HepG2 (cell line): ENCODE data around the gene IRAK2. TPM values are rescaled to one million over a fixed set of nuclear protein-coding genes. Genes with fewer than 3 reads are reported as not detected.

ENCODE experiments used
- CHD2 ChIP-seq: IDR thresholded peaks from 2 replicates; pipeline ENCODE4 v1.6.1; 2011; ENCODE audit warnings: low read depth, low read length, improper control_type of control experiment
- DNMT1 ChIP-seq: sonication (generic); formaldehyde crosslinking; IDR thresholded peaks from 2 replicates; pipeline ENCODE4 v1.5.1; 2020; ENCODE audit warnings: mild to moderate bottlenecking, missing genetic modification reagents
- DNMT3B ChIP-seq: conservative IDR thresholded peaks from 2 replicates; pipeline ENCODE4 v1.6.1; 2016; ENCODE audit warnings: missing biosample characterization, control low read depth
- ERF ChIP-seq: IDR thresholded peaks from 2 replicates; pipeline ENCODE4 v1.6.1; 2018; ENCODE audit warnings: missing biosample characterization, missing genetic modification reagents
- EZH2 ChIP-seq: conservative IDR thresholded peaks from 2 replicates; pipeline ENCODE4 v1.6.1; 2012; ENCODE audit warnings: mild to moderate bottlenecking, low read depth, low read length, moderate library complexity
- FOXO1 ChIP-seq: sonication (generic); formaldehyde crosslinking; IDR thresholded peaks from 2 replicates; pipeline ENCODE4 v1.4.0; 2020; ENCODE audit warnings: missing genetic modification reagents
- HDAC2 ChIP-seq: sonication (generic); formaldehyde crosslinking; IDR thresholded peaks from 2 replicates; pipeline ENCODE4 v1.4.0; 2020; ENCODE audit warnings: missing genetic modification reagents
- HINFP ChIP-seq: sonication (generic); formaldehyde crosslinking; IDR thresholded peaks from 2 replicates; pipeline ENCODE4 v1.4.0; 2020; ENCODE audit warnings: low read depth, mild to moderate bottlenecking, missing genetic modification reagents
- MIER2 ChIP-seq: IDR thresholded peaks from 2 replicates; pipeline ENCODE4 v1.6.1; 2016; ENCODE audit warnings: missing biosample characterization, missing genetic modification reagents
- POLR2AphosphoS5 ChIP-seq: IDR thresholded peaks from 2 replicates; pipeline ENCODE4 v1.6.1; 2012; ENCODE audit warnings: low read depth, low read length
- PREB ChIP-seq: sonication (generic); formaldehyde crosslinking; IDR thresholded peaks from 2 replicates; pipeline ENCODE4 v1.4.0; 2020; ENCODE audit warnings: missing genetic modification reagents
- PTBP1 ChIP-seq: fragments of 200-400 bp; formaldehyde crosslinking; IDR thresholded peaks from 2 replicates; pipeline ENCODE4 v1.6.1; 2018; ENCODE audit warnings: low read length, low read depth; ENCODE audit not compliant: poor library complexity, severe bottlenecking
- STAT5B ChIP-seq: sonication (generic); formaldehyde crosslinking; IDR thresholded peaks from 2 replicates; pipeline ENCODE4 v1.4.0; 2020; ENCODE audit warnings: missing genetic modification reagents
- ZBTB20 ChIP-seq: sonication (generic); formaldehyde crosslinking; IDR thresholded peaks from 2 replicates; pipeline ENCODE4 v1.8.1; 2023; ENCODE audit warnings: missing genetic modification reagents, low read depth, mild to moderate bottlenecking, borderline replicate concordance
- ZC3H4 ChIP-seq: sonication (generic); formaldehyde crosslinking; IDR thresholded peaks from 2 replicates; pipeline ENCODE4 v1.4.0; 2020; ENCODE audit warnings: missing genetic modification reagents, borderline replicate concordance
- ZKSCAN5 ChIP-seq: sonication (generic); formaldehyde crosslinking; IDR thresholded peaks from 2 replicates; pipeline ENCODE4 v1.5.1; 2020; ENCODE audit warnings: mild to moderate bottlenecking, missing genetic modification reagents
- ZNF17 ChIP-seq: sonication (generic); formaldehyde crosslinking; IDR thresholded peaks from 2 replicates; pipeline ENCODE4 v1.5.0; 2020; ENCODE audit warnings: mild to moderate bottlenecking, missing genetic modification reagents
- ZNF468 ChIP-seq: sonication (generic); formaldehyde crosslinking; IDR thresholded peaks from 2 replicates; pipeline ENCODE4 v1.8.0; 2022; ENCODE audit warnings: mild to moderate bottlenecking, moderate library complexity, missing genetic modification reagents
- ZNF543 ChIP-seq: sonication (generic); formaldehyde crosslinking; IDR thresholded peaks from 2 replicates; pipeline ENCODE4 v1.4.0; 2020; ENCODE audit warnings: mild to moderate bottlenecking, missing genetic modification reagents
- ZNF550 ChIP-seq: sonication (generic); formaldehyde crosslinking; IDR thresholded peaks from 2 replicates; pipeline ENCODE4 v1.4.0; 2020; ENCODE audit warnings: mild to moderate bottlenecking, missing genetic modification reagents, borderline replicate concordance
- ZNF556 ChIP-seq: sonication (generic); formaldehyde crosslinking; IDR thresholded peaks from 2 replicates; pipeline ENCODE4 v1.4.0; 2020; ENCODE audit warnings: mild to moderate bottlenecking, missing genetic modification reagents, borderline replicate concordance
- ZNF563 ChIP-seq: sonication (generic); formaldehyde crosslinking; IDR thresholded peaks from 2 replicates; pipeline ENCODE4 v1.8.0; 2022; ENCODE audit warnings: mild to moderate bottlenecking, moderate library complexity, missing genetic modification reagents
- ZNF672 ChIP-seq: sonication (generic); formaldehyde crosslinking; IDR thresholded peaks from 2 replicates; pipeline ENCODE4 v1.8.1; 2022; ENCODE audit warnings: missing genetic modification reagents
- ZNF747 ChIP-seq: sonication (generic); formaldehyde crosslinking; IDR thresholded peaks from 2 replicates; pipeline ENCODE4 v1.8.1; 2023; ENCODE audit warnings: missing genetic modification reagents, mild to moderate bottlenecking, borderline replicate concordance
- ZSCAN22 ChIP-seq: sonication (generic); formaldehyde crosslinking; IDR thresholded peaks from 2 replicates; pipeline ENCODE4 v1.4.0; 2020; ENCODE audit warnings: mild to moderate bottlenecking, missing genetic modification reagents
- ZSCAN9 ChIP-seq: IDR thresholded peaks from 2 replicates; pipeline ENCODE4 v1.6.1; 2016; ENCODE audit warnings: borderline replicate concordance
- polyA plus RNA-seq, 8 experiments: library from polyadenylated mRNA; depleted of rRNA in 3 of 8; stranded (reverse) in 7 of 8; unstranded in 1 of 8; fragments of >200 nt; fragmentation: Illumina TruSeq in 4 of 8; extraction: Trizol in 4 of 8; gene quantifications; 2 replicates each; pipeline versions ENCODE4 v1.2.1 to v1.2.3, GENCODE V29; 2011 to 2016; ENCODE audit warnings: low read depth in 4 of 8, missing spikeins in 1 of 8, mixed read lengths in 1 of 8; ENCODE audit not compliant: insufficient read depth in 1 of 8
- total RNA-seq, 5 experiments: library from RNA; depleted of rRNA; stranded (reverse); fragments of >200 nt; fragmentation: Illumina TruSeq; extraction: Trizol; gene quantifications; 2 replicates each; pipeline ENCODE4 v1.2.3, GENCODE V29; 2016; ENCODE audit warnings: low read depth in 1 of 5

Gene IRAK2
- total and polyA plus RNA-seq, 2 of the 13 experiments (the other 11 are each of a cell fraction or from before 2014, with no cell fraction given) = 13.1 to 23.3 TPM

GRCh38 chr3:10224794-10225665 lies 60.3 kb downstream of the IRAK2 start (continued):
- TF ChIP-seq ZSCAN22 (CRISPR knock-in tag) (no peak), ZNF543 (CRISPR knock-in tag) (no peak), EZH2 (no peak), STAT5B (no peak), ZKSCAN5 (CRISPR knock-in tag) (no peak), DNMT3B (CRISPR knock-in tag) (peak; percentile 86; the same call in 1 of the 2 replicates), ZBTB20 (CRISPR knock-in tag) (peak; percentile 72; the same call in 1 of the 2 replicates), ZSCAN9 (CRISPR knock-in tag) (peak; percentile 86; the same call in 1 of the 2 replicates), ZNF550 (CRISPR knock-in tag) (no peak), ZNF17 (CRISPR knock-in tag) (no peak), DNMT1 (no peak), ZNF556 (CRISPR knock-in tag) (no peak; the same call in 1 of the 2 replicates), CHD2 (no peak), PTBP1 (no peak), HDAC2 (peak; percentile 95), ZC3H4 (CRISPR knock-in tag) (no peak), POLR2AphosphoS5 (no peak), ERF (peak; percentile 98), ZNF563 (CRISPR knock-in tag) (no peak), ZNF747 (CRISPR knock-in tag) (no peak), ZNF672 (CRISPR knock-in tag) (no peak), MIER2 (CRISPR knock-in tag) (peak; percentile 72; the same call in 1 of the 2 replicates), FOXO1 (CRISPR knock-in tag) (peak; percentile 83; the same call in 1 of the 2 replicates), HINFP (CRISPR knock-in tag) (no peak), PREB (no peak), ZNF468 (CRISPR knock-in tag) (no peak)
